ENCODE results near the gene COQ10A. TPM values are rescaled to one million over a fixed set of nuclear protein-coding genes. Genes with fewer than 3 reads are reported as not detected.

Gene COQ10A
- total and polyA plus RNA-seq, 2 of the 13 experiments (the other 11 are each of a cell fraction or from before 2014, with no cell fraction given), result 21.0 to 37.3 TPM

DNA sequence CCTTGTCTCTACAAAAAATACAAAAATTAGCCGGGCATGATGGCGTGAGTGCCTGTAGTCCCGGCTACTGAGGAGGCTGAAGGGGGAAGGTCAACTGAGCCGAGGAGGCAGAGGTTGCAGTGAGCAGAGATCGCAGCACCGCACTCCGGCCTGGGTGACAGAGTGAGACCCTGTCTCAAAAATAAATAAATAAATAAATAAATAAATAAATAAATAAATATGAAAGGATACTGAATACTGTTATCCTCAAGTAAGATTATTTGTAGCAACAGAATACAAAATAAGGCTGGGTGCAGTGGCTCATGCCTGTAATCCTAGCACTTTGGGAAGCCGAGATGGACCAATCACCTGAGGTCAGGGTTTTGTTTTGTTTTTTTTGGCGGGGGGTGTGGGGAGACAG lies 46.9 kb upstream of the COQ10A start (continued):
- TF ChIP-seq FOSL1 (CRISPR knock-in tag; IDR thresholded peaks at IDR 0.05; ENCODE audit: borderline replicate concordance) (no peak), SMARCE1 (IDR thresholded peaks at IDR 0.05; ENCODE audit: borderline replicate concordance) (no peak)

GRCh38 chr12:56220611-56221231 lies 46.0 kb upstream of the COQ10A start:
- no peaks in the 10 kb centered on the region for H4K20me1 ChIP-seq (ENCODE audit: insufficient read depth, low read length)
- no peaks in the 10 kb centered on the region for H3K9me3 ChIP-seq (ENCODE audit: low read length)
- peaks cover 36% of the 10 kb centered on the region for H3K4me1 ChIP-seq (ENCODE audit: insufficient read depth, low read length)
- H3K9ac ChIP-seq (ENCODE audit: insufficient read depth, low read depth, low read length), result peak overlapping the region; percentile 90
- intact Hi-C loops (cut with micrococcal nuclease; ENCODE audit: unreplicated experiment) (loop anchor here (2.0 to 5.0 kb wide), 2 partner anchors 14 to 37 kb away; partner anchors contain the start of gene ANKRD52), in situ Hi-C loops (cut with HindIII; ENCODE audit: extremely low pct_ligation_motif_present, low pct_unique_long_range_greater_than_20kb) (loop anchor here (5.0 kb wide), 1 partner anchor 37 kb away; the partner anchor contains the start of gene ANKRD52)
- H3K4me3 ChIP-seq (replicated peaks in 1 of 3; ENCODE audit: insufficient read depth in 1 of 3, low read depth in 2 of 3, low read length in 3 of 3), result peak overlapping the region; percentile 91 to 94 (median 91)
- no peaks in the 10 kb centered on the region; a peak in 1 of 5 replicates for H3K27me3 ChIP-seq (ENCODE audit: control insufficient read depth in 1 of 2, insufficient read depth in 2 of 2, low read length in 2 of 2)
- no TSS peak for BruUV-seq (replicated peaks)
- peaks cover 0 to 5% of the 10 kb centered on the region in 2 experiments; a peak in 2 of 5 replicates for H3K36me3 ChIP-seq (replicated peaks in 1 of 2; ENCODE audit: control insufficient read depth in 1 of 2, insufficient read depth in 2 of 2, low read length in 2 of 2)
- FAIRE-seq (no peak), ATAC-seq (no peak), DNase-seq (ENCODE audit: low spot score) (no peak)
- H3K79me2 ChIP-seq (ENCODE audit: insufficient read depth, low read length), result peaks cover 12% of the 10 kb centered on the region
- WGBS (ENCODE audit: low lambda C conversion rate), result 18% methylated on average over 10 of the region's 10 CpGs
- ChIA-PET CTCF (ENCODE audit: low intra/inter-chr PET ratio, low total read pairs) (no interaction called here), POLR2A (interaction anchor here (1.2 to 3.8 kb wide), 21 partner anchors 11 to 415 kb away, joined by 3 to 96 read pairs (median 10); partner anchors contain the start of genes ANKRD52, CNPY2, COQ10A and CS)
- TF ChIP-seq CEBPB (IDR thresholded peaks at IDR 0.05; ENCODE audit: borderline replicate concordance, low read depth, low read length) (peak; percentile 67; the same call in 1 of the 2 replicates), MAZ (IDR thresholded peaks at IDR 0.05; ENCODE audit: borderline replicate concordance, low read depth, low read length) (no peak), MAZ (CRISPR knock-in tag; IDR thresholded peaks at IDR 0.05; ENCODE audit: low read depth) (0 out of 2 replicates have a peak, but pooled peaks have one; percentile 19), CEBPG (CRISPR knock-in tag; IDR thresholded peaks at IDR 0.05) (peak; percentile 74), KLF9 (CRISPR knock-in tag; IDR thresholded peaks at IDR 0.05; ENCODE audit: low read depth) (no peak), REPIN1 (CRISPR knock-in tag; IDR thresholded peaks at IDR 0.05; ENCODE audit: borderline replicate concordance, low read depth) (0 out of 2 replicates have a peak, but pooled peaks have one; percentile 13), ZNF672 (CRISPR knock-in tag; IDR thresholded peaks at IDR 0.05) (no peak), ATF4 (CRISPR knock-in tag; IDR thresholded peaks at IDR 0.05) (peak in 1 of 2 experiments; percentile 84; a peak in 2 of 4 replicates), ZNF280D (CRISPR knock-in tag; IDR thresholded peaks at IDR 0.05) (0 out of 2 replicates have a peak, but pooled peaks have one; percentile 21), ZNF10 (CRISPR knock-in tag; IDR thresholded peaks at IDR 0.05; ENCODE audit: borderline replicate concordance, low read depth) (no peak), ZNF605 (CRISPR knock-in tag; IDR thresholded peaks at IDR 0.05) (0 out of 2 replicates have a peak, but pooled peaks have one; percentile 29), BCL6 (CRISPR knock-in tag; IDR thresholded peaks at IDR 0.05) (0 out of 2 replicates have a peak, but pooled peaks have one; percentile 34), SNAPC2 (CRISPR knock-in tag; IDR thresholded peaks at IDR 0.05) (0 out of 2 replicates have a peak, but pooled peaks have one; percentile 4)
- TF ChIP-seq, protein P1, sequence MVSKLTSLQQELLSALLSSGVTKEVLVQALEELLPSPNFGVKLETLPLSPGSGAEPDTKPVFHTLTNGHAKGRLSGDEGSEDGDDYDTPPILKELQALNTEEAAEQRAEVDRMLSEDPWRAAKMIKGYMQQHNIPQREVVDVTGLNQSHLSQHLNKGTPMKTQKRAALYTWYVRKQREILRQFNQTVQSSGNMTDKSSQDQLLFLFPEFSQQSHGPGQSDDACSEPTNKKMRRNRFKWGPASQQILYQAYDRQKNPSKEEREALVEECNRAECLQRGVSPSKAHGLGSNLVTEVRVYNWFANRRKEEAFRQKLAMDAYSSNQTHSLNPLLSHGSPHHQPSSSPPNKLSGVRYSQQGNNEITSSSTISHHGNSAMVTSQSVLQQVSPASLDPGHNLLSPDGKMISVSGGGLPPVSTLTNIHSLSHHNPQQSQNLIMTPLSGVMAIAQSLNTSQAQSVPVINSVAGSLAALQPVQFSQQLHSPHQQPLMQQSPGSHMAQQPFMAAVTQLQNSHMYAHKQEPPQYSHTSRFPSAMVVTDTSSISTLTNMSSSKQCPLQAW (CRISPR knock-in tag; IDR thresholded peaks at IDR 0.05), result 0 out of 2 replicates have a peak, but pooled peaks have one; percentile 19
- no peak overlapping the region for H2AFZ ChIP-seq (ENCODE audit: low read length)
- H3K4me2 ChIP-seq (ENCODE audit: low read depth, low read length), result peak overlapping the region; percentile 95
- peak overlapping the region; percentile 89 for H3K27ac ChIP-seq (ENCODE audit: extremely low read length, insufficient read depth, low read length)

Data from HepG2 (cell line).